Caco-2 (cell line): ENCODE data around the gene CMYA5. TPM values are rescaled to one million over a fixed set of nuclear protein-coding genes. Genes with fewer than 3 reads are reported as not detected.

Source experiments
- BruUV-seq: library from RNA; stranded (reverse); fragments of 400-500 nt; replicated peaks from 2 replicates; lab custom pipeline; 2021; lab: Mats Ljungman, UMichigan
- CTCF ChIA-PET: fragments of 300-600 bp; sonication (Branson Sonifier 250); formaldehyde crosslinking; loops from one replicate; lab custom pipeline; 2022; ENCODE audit warnings: antibody characterized with exemption; lab: Charles Lee
- POLR2A ChIA-PET: fragments of 300-600 bp; sonication (Branson Sonifier 250); formaldehyde crosslinking; loops from one replicate; lab custom pipeline; 2022; ENCODE audit warnings: antibody characterized with exemption; lab: Charles Lee
- DNase-seq, 2 experiments: peaks; one replicate each; pipeline versions ENCODE4 v3.0.0 to v3.0.0-alpha.2; 2020 to 2022
- H3K27me3 ChIP-seq: replicated peaks from 2 replicates; pipeline ENCODE4 v1.6.0; 2011; ENCODE audit warnings: low read length; ENCODE audit not compliant: control insufficient read depth, insufficient read depth
- H3K36me3 ChIP-seq: 2 replicates; pipeline ENCODE4 v1.5.1; 2011; ENCODE audit warnings: low read length; ENCODE audit not compliant: control insufficient read depth, insufficient read depth
- H3K4me1 ChIP-seq: fragments of 250-450 bp; sonication (Bioruptor Pico); 2 replicates; pipeline ENCODE4 v1.5.1; 2020; ENCODE audit warnings: mild to moderate bottlenecking
- H3K4me3 ChIP-seq: 2 replicates; pipeline ENCODE4 v1.5.1; 2011; ENCODE audit warnings: low read depth, mild to moderate bottlenecking, control low read depth, low read length
- H3K9me3 ChIP-seq: fragments of 250-450 bp; sonication (Bioruptor Pico); 2 replicates; pipeline ENCODE4 v1.5.1; 2020; ENCODE audit warnings: mild to moderate bottlenecking, moderate library complexity
- H3K27ac Mint-ChIP-seq: one replicate; pipeline ENCODE4 v1.8.0; 2022; ENCODE audit warnings: mixed read lengths; ENCODE audit not compliant: unreplicated experiment
- H3K27me3 Mint-ChIP-seq: one replicate; pipeline ENCODE4 v1.8.0; 2022; ENCODE audit warnings: mixed read lengths; ENCODE audit not compliant: insufficient read depth, unreplicated experiment
- H3K36me3 Mint-ChIP-seq: one replicate; pipeline ENCODE4 v1.8.0; 2022; ENCODE audit warnings: mild to moderate bottlenecking, mixed read lengths; ENCODE audit not compliant: insufficient read depth, unreplicated experiment
- H3K4me1 Mint-ChIP-seq: one replicate; pipeline ENCODE4 v1.8.0; 2022; ENCODE audit warnings: low read depth, mixed read lengths; ENCODE audit not compliant: unreplicated experiment
- H3K4me3 Mint-ChIP-seq: one replicate; pipeline ENCODE4 v1.8.0; 2022; ENCODE audit warnings: mild to moderate bottlenecking, moderate library complexity, mixed read lengths; ENCODE audit not compliant: unreplicated experiment
- H3K9me3 Mint-ChIP-seq: one replicate; pipeline ENCODE4 v1.8.0; 2022; ENCODE audit warnings: mixed read lengths; ENCODE audit not compliant: unreplicated experiment
- CTCF ChIP-seq, 2 experiments: fragments of 200-600 bp in 1 of 2; IDR thresholded peaks; 1 replicate in 1 of 2; 2 replicates in 1 of 2; pipeline versions ENCODE4 v1.5.1 to v1.8.0; 2011 to 2022; ENCODE audit warnings: antibody characterized with exemption in 1 of 2, control low read depth in 1 of 2, inconsistent platforms in 1 of 2, low read depth in 1 of 2, low read length in 1 of 2, mild to moderate bottlenecking in 1 of 2, moderate library complexity in 1 of 2; ENCODE audit not compliant: insufficient read depth in 1 of 2, severe bottlenecking in 1 of 2, unreplicated experiment in 1 of 2
- intact Hi-C: fragments of 100-400 bp; cut with micrococcal nuclease; formaldehyde crosslinking; loops from one replicate; pipeline ENCODE4 v1.10.0; 2022; ENCODE audit not compliant: unreplicated experiment
- total RNA-seq: library from RNA; stranded (reverse); gene quantifications from 2 replicates; pipeline ENCODE4 v1.2.3, GENCODE V29; 2022

The CMYA5 gene
- total RNA-seq, 1 experiment from 2014 or later: 0.39 TPM

GRCh38 chr5:79842006-79842881, 152.6 kb downstream of the CMYA5 start:
- intact Hi-C loops: no loop called here
- ChIA-PET POLR2A (no interaction called here), CTCF (no interaction called here)
- peaks cover 4% of the 10 kb centered on the region for H3K27me3 Mint-ChIP-seq
- no peaks in the 10 kb centered on the region for H3K4me1 ChIP-seq
- no peaks in the 10 kb centered on the region for H3K4me1 Mint-ChIP-seq
- no peak for TF ChIP-seq CTCF (IDR thresholded peaks at IDR 0.05; ENCODE audit: insufficient read depth in 1 of 2, low read depth in 1 of 2, low read length in 1 of 2, severe bottlenecking in 1 of 2, unreplicated experiment in 1 of 2)
- H3K36me3 ChIP-seq: no peaks in the 10 kb centered on the region
- H3K27me3 ChIP-seq: no peaks in the 10 kb centered on the region
- H3K9me3 ChIP-seq: no peaks in the 10 kb centered on the region
- DNase-seq: no peak
- H3K9me3 Mint-ChIP-seq: no peaks in the 10 kb centered on the region
- no peak overlapping the region for H3K4me3 ChIP-seq
- no peak overlapping the region for H3K4me3 Mint-ChIP-seq
- BruUV-seq: no TSS peak
- no peaks in the 10 kb centered on the region for H3K36me3 Mint-ChIP-seq
- no peak overlapping the region for H3K27ac Mint-ChIP-seq

GRCh38 chr5:79842991-79843390, 153.4 kb downstream of the CMYA5 start:
- H3K4me1 Mint-ChIP-seq: no peaks in the 10 kb centered on the region
- H3K9me3 ChIP-seq: no peaks in the 10 kb centered on the region
- POLR2A ChIA-PET: no interaction called here
- no peaks in the 10 kb centered on the region for H3K36me3 ChIP-seq
- DNase-seq: no peak
- no peak for TF ChIP-seq CTCF (IDR thresholded peaks at IDR 0.05; ENCODE audit: insufficient read depth in 1 of 2, low read depth in 1 of 2, low read length in 1 of 2, severe bottlenecking in 1 of 2, unreplicated experiment in 1 of 2)
- intact Hi-C loops: no loop called here
- H3K27me3 ChIP-seq: no peaks in the 10 kb centered on the region
- no peak overlapping the region for H3K27ac Mint-ChIP-seq
- H3K27me3 Mint-ChIP-seq: peaks cover 7% of the 10 kb centered on the region
- no peaks in the 10 kb centered on the region for H3K36me3 Mint-ChIP-seq
- CTCF ChIA-PET: no interaction called here
- BruUV-seq: no TSS peak
- no peak overlapping the region for H3K4me3 Mint-ChIP-seq
- H3K4me1 ChIP-seq: no peaks in the 10 kb centered on the region
- H3K9me3 Mint-ChIP-seq: no peaks in the 10 kb centered on the region
- H3K4me3 ChIP-seq: no peak overlapping the region

- Mint-ChIP-seq H3K9me3 (no peaks in the 10 kb centered on the region), H3K4me1 (no peaks in the 10 kb centered on the region), H3K4me3 (no peak overlapping the region), H3K27ac (no peak overlapping the region), H3K36me3 (no peaks in the 10 kb centered on the region), H3K27me3 (peaks cover 10% of the 10 kb centered on the region)
- CTCF ChIA-PET: no interaction called here
- H3K4me3 ChIP-seq: no peak overlapping the region
- POLR2A ChIA-PET: no interaction called here
- DNase-seq: no peak
- H3K27me3 ChIP-seq: no peaks in the 10 kb centered on the region
- intact Hi-C loops: no loop called here
- H3K4me1 ChIP-seq: no peaks in the 10 kb centered on the region
- TF ChIP-seq CTCF (IDR thresholded peaks at IDR 0.05; ENCODE audit: insufficient read depth in 1 of 2, low read depth in 1 of 2, low read length in 1 of 2, severe bottlenecking in 1 of 2, unreplicated experiment in 1 of 2): no peak
- no TSS peak for BruUV-seq
- H3K9me3 ChIP-seq: no peaks in the 10 kb centered on the region
- H3K36me3 ChIP-seq: no peaks in the 10 kb centered on the region
Observed at GRCh38 chr5:79843450-79844388, 154.1 kb downstream of the CMYA5 start.
